GM12865 (cell line): Measurements from ENCODE around the gene CDKAL1.
"Not testable (repeated sequence)": the region's sequence is repeated elsewhere in the genome, so short reads cannot be mapped to it uniquely, and the experiment has no call there.

ENCODE experiments used
- DNase-seq: peaks from one replicate; pipeline ENCODE4 v3.0.0; 2010; ENCODE audit warnings: low read depth
- H3K4me3 ChIP-seq: 2 replicates; pipeline ENCODE4 v1.5.1; 2011; ENCODE audit warnings: mild to moderate bottlenecking, low read depth, low read length, control low read depth
- TF ChIP-seq, protein P1 (sequence below): IDR thresholded peaks from 2 replicates; pipeline ENCODE4 v1.5.1; 2011; ENCODE audit warnings: low read length, control low read depth, low read depth, inconsistent platforms; ENCODE audit not compliant: insufficient read depth; ENCODE audit errors: missing control alignments

CDKAL1 gene

DNA sequence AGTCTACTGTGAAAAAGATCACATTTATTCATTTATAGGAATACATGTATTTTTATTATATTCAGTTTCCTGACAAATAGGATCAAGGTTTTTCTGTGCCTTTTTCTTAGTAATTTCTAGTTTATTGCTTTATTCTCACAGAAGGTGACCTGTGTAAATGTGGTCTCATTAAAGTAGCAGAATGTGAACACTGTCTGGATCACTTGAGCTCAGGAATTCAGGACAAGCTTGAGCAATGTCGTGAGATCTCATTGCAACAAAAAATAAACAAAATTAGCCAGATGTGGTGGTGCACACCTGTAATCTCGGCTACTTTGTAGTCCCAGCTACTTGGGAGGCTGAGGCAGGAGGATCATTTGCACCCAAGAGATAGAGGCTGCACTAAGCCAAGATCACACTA is 516.7 kb downstream of the CDKAL1 start:
- DNase-seq, result no peak
- TF ChIP-seq, protein P1, sequence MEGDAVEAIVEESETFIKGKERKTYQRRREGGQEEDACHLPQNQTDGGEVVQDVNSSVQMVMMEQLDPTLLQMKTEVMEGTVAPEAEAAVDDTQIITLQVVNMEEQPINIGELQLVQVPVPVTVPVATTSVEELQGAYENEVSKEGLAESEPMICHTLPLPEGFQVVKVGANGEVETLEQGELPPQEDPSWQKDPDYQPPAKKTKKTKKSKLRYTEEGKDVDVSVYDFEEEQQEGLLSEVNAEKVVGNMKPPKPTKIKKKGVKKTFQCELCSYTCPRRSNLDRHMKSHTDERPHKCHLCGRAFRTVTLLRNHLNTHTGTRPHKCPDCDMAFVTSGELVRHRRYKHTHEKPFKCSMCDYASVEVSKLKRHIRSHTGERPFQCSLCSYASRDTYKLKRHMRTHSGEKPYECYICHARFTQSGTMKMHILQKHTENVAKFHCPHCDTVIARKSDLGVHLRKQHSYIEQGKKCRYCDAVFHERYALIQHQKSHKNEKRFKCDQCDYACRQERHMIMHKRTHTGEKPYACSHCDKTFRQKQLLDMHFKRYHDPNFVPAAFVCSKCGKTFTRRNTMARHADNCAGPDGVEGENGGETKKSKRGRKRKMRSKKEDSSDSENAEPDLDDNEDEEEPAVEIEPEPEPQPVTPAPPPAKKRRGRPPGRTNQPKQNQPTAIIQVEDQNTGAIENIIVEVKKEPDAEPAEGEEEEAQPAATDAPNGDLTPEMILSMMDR, result no peak
- no peak overlapping the region for H3K4me3 ChIP-seq

DNA sequence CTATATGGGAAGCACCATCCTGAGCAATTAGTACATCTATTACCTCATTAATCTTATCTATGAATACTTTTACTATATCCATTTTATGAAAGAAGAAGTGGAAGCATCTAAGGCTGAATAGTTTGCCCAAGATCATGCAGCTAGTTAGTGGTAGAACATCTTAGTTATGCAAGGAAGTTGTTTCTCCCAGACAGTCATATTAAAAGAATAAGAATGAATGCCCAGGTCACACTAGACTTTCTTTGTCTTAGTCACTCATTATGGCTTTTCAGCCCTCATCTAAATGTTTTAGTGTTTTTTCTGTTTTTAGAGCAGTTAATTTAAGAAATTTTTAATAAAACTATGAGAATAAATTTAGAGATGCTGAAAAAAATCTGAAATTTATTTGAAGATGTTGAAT is 517.5 kb downstream of the CDKAL1 start:
- TF ChIP-seq, protein P1, result no peak
- DNase-seq, result no peak
- no peak overlapping the region for H3K4me3 ChIP-seq

DNA sequence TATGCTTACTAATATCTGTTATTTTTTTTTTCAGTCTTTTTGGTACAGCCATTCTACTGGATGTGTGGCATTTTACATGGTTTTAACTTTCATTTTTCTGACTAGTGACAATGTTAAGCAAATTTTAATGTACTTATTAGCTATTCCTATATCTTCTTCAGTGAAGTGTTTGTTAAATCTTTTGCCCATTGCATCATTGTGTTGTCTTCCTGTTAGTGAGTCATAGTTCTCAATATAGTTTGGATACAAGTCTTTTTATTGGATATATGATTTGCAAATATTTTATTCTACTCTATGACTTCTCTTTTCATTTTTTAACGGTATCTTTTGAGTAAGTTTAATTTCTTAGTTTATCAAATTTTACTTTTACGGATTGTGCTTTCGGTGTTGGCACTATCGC is 519.4 kb downstream of the CDKAL1 start:
- no peak overlapping the region for H3K4me3 ChIP-seq
- DNase-seq, result no peak
- TF ChIP-seq, protein P1, result no peak

DNA sequence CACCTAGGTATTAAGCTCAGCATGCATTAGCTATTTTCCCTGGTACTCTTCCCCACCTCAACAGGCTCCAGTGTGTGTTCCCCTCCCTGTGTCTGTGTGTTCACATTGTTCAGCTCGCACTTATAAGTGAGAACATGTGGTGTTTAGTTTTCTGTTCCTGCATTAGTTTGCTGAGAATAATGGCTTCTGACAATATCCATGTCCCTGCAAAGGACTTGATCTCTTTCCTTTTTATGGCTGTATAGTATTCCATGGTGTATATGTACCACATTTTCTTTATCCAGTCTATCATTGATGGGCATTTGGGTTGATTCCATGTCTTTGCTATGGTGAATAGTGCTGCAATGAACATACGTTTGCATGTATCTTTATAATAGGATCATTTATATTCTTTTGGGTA is 521.2 kb downstream of the CDKAL1 start:
- not testable (repeated sequence) for H3K4me3 ChIP-seq, DNase-seq

DNA sequence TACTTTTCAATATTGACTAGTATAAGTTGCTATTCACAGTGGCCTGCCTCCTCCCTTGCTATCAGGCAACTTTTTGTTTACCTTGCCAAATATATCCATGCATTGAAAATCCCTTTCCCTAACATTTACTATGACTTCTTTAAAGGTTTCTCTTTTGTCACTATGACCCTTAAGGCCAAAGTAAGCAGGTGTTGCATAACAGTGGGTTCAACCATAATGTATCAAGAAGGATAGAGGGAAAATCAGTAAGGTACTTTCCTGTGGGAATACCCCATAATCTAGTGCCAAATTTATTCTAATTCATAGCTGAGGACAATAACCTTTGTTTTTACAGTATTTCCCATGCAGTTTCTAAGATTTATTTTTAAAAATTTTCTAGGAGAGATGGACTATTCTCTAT is 527.6 kb downstream of the CDKAL1 start:
- peak; percentile 13 for DNase-seq
- TF ChIP-seq, protein P1, result no peak
- no peak overlapping the region for H3K4me3 ChIP-seq

DNA sequence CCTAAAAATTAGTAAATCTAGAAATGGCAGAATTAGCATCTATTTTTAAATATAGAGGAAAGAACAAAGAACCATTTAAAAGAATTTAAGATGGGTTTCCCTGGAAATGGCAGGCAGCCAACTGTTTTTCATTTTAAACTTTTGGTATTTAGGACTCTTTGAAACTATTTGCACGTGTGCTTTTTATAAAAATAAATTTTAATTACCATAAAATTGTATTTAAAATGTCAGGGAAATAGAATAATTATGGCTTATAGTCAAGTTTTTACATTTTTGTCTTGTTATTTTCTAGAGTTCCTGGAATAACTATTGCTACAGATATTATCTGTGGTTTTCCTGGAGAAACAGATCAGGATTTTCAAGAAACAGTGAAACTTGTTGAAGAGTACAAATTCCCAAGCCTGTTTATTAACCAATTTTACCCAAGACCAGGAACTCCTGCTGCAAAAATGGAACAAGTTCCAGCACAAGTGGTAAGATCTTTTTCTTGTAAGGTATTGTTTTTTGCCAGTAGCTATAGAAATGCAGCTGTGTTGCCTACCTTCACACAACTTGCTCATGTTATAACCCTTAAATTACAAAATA is 530.6 kb downstream of the CDKAL1 start:
- DNase-seq, result no peak
- TF ChIP-seq, protein P1, result no peak
- no peak overlapping the region for H3K4me3 ChIP-seq

DNA sequence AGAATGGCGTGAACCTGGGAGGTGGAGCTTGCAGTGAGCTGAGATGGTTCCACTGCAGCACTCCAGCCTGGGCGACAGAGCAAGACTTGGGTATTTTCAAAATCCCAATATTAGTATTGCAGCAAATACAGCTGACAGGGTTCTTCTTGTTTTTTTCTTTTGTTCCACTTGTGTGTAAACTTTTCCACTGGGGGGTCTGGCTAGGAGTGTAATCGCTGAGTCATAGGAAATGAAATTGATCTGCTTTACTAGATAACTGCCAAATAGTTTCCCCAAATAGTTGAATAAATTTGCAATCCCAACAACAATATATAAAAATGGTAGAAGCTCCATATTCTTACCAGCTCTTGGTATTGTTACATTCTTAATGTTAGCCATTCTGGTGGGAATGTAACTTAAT is 533.3 kb downstream of the CDKAL1 start:
- H3K4me3 ChIP-seq, result no peak overlapping the region
- TF ChIP-seq, protein P1, result no peak
- DNase-seq, result no peak
